Peyer's patch (tissue), 4 donors: ENCODE measurements around the gene TUSC1. TPM values are rescaled to one million over a fixed set of nuclear protein-coding genes. Genes with fewer than 3 reads are reported as not detected.

Experiments used
- DNase-seq, 3 donors: peaks; one replicate each; pipeline ENCODE4 v3.0.0-alpha.2; 2017 to 2019
- H3K27ac ChIP-seq, 4 donors: fragments of 200-600 bp; sonication (generic); one replicate each; pipeline ENCODE4 v1.5.1; 2016 to 2019
- H3K27me3 ChIP-seq, 2 donors: fragments of 200-600 bp; sonication (generic); one replicate each; pipeline ENCODE4 v1.5.1; 2019
- H3K36me3 ChIP-seq, 3 donors: fragments of 200-600 bp; sonication (generic); one replicate each; pipeline ENCODE4 v1.5.1; 2016 to 2019
- H3K4me1 ChIP-seq, 4 donors: fragments of 200-600 bp; sonication (generic); one replicate each; pipeline ENCODE4 v1.5.1; 2016 to 2019
- H3K4me3 ChIP-seq, 4 donors: fragments of 200-600 bp; sonication (generic); 1 replicate in 3 of 4; 2 replicates in 1 of 4; pipeline ENCODE4 v1.5.1; 2016 to 2019; ENCODE audit warnings: mild to moderate bottlenecking in 1 of 4
- H3K9me3 ChIP-seq, 4 donors: fragments of 200-600 bp; sonication (generic); one replicate each; pipeline ENCODE4 v1.5.1; 2016 to 2019; ENCODE audit warnings: mild to moderate bottlenecking in 1 of 4
- POLR2A ChIP-seq, 2 donors: fragments of 450-650 bp; IDR thresholded peaks; one replicate each; pipeline ENCODE4 v1.5.1; 2017; ENCODE audit warnings: antibody characterized with exemption in 2 of 2, mild to moderate bottlenecking in 2 of 2, moderate library complexity in 2 of 2
- total RNA-seq, 4 donors: library from RNA; depleted of rRNA; stranded (reverse); fragments of >200 nt; gene quantifications; one replicate each; pipeline ENCODE4 v1.1.0, GENCODE V29; 2016
- TF ChIP-seq, protein P1 (sequence below), 6 experiments: fragments of 450-650 bp in 4 of 6; fragments of 200-600 bp in 2 of 6; sonication (generic) in 1 of 6; IDR thresholded peaks; one replicate each; pipeline ENCODE4 v1.5.1; 2017 to 2019; ENCODE audit warnings: antibody characterized with exemption in 6 of 6, mild to moderate bottlenecking in 3 of 6, moderate library complexity in 1 of 6

Gene TUSC1
- total RNA-seq, 4 donors from 2014 or later: 3.3 to 16.1 (median 13.4) TPM

DNA sequence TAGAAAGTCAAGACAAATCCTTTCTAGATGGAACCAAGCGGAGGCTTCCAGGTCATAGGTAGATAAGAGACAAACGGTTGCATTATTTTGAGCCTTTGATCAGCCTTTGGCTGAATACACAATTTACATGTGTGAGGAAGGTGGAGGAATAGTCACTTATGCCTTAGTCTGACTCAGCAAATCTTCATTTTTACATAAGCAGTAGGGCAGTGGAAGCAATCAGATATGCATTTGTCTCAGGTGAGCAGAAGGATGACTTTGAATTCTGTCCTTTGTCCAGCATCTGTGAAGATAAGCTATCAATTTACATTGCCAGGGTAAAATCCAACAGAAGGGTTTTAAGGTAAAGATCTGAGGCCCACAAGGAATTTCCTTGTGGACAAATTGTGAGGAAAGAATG lies 23.8 kb downstream of the TUSC1 start:
- DNase-seq: no peak
- TF ChIP-seq, protein P1, sequence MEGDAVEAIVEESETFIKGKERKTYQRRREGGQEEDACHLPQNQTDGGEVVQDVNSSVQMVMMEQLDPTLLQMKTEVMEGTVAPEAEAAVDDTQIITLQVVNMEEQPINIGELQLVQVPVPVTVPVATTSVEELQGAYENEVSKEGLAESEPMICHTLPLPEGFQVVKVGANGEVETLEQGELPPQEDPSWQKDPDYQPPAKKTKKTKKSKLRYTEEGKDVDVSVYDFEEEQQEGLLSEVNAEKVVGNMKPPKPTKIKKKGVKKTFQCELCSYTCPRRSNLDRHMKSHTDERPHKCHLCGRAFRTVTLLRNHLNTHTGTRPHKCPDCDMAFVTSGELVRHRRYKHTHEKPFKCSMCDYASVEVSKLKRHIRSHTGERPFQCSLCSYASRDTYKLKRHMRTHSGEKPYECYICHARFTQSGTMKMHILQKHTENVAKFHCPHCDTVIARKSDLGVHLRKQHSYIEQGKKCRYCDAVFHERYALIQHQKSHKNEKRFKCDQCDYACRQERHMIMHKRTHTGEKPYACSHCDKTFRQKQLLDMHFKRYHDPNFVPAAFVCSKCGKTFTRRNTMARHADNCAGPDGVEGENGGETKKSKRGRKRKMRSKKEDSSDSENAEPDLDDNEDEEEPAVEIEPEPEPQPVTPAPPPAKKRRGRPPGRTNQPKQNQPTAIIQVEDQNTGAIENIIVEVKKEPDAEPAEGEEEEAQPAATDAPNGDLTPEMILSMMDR (IDR thresholded peaks at IDR 0.05): no peak
- no peak for TF ChIP-seq POLR2A (IDR thresholded peaks at IDR 0.05)
- Histone ChIP-seq H3K9me3 (no peaks in the 10 kb centered on the region), H3K4me1 (no peaks in the 10 kb centered on the region), H3K27me3 (no peaks in the 10 kb centered on the region), H3K4me3 (no peak overlapping the region), H3K27ac (no peak overlapping the region), H3K36me3 (no peaks in the 10 kb centered on the region)

DNA sequence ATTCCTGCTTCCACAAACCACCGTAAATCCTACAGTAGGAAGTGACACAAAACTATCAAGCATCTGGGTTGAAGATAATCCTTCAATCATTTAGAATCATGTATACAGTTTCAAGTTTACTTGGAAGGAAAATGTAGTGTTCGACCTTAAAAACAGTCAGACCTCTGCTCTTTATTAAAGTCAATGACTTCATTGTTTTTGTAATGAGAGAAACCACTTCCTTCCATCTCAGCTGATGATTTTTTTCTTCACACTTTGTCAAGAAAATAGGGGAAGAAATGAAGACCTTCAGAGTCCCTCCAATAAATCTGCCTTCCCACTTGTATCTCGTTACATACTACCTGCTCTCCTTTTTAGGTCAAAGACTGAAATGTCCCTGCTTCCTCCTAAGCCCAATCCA lies 30.1 kb downstream of the TUSC1 start:
- no peaks in the 10 kb centered on the region for H3K27me3 ChIP-seq
- no peak overlapping the region for H3K27ac ChIP-seq
- no peaks in the 10 kb centered on the region for H3K9me3 ChIP-seq
- no peaks in the 10 kb centered on the region for H3K36me3 ChIP-seq
- no peak for TF ChIP-seq POLR2A (IDR thresholded peaks at IDR 0.05)
- TF ChIP-seq, protein P1 (IDR thresholded peaks at IDR 0.05): no peak
- DNase-seq: no peak
- H3K4me1 ChIP-seq: no peaks in the 10 kb centered on the region
- H3K4me3 ChIP-seq: no peak overlapping the region

DNA sequence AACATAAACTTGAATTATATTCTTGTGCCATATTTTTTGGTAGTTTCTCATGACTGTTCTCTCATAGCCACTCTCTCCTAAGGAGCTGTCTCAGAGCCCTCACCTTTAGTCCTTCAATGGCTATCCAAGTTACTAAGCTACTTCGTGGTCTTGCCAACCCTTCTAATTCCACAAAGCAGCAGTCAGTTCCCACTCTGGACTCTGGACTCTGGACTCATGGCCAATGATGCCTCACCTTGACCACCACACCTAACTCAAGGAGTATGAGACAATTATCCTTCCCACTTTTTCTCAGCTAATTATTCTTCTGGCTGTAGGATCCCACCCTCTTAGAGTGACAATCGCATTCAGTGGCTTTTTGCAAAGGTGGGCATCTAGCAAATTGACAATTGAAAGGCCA lies 42.2 kb downstream of the TUSC1 start:
- Histone ChIP-seq H3K27ac (no peak overlapping the region), H3K4me3 (no peak overlapping the region), H3K4me1 (no peaks in the 10 kb centered on the region), H3K27me3 (no peaks in the 10 kb centered on the region), H3K9me3 (no peaks in the 10 kb centered on the region), H3K36me3 (no peaks in the 10 kb centered on the region)
- no peak for DNase-seq
- TF ChIP-seq POLR2A (IDR thresholded peaks at IDR 0.05): no peak

DNA sequence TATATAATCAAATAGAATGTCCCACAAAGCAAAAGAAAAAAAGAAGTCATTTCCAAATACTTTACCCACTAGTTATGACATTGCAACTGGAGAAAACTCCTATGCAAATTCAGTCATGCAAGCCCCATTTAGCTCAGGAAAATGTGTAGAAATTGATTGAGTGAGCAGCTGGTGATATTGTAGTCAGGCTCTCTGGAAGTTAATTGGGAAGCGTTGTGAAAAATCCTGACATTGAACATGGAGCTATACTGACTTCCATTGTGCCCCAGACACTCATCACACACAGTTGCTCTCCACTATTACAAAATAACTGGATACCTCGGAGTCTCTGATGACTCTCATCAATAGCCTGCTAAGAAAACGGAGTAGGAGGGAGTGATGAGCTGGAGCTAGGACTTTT lies 49.0 kb downstream of the TUSC1 start:
- Histone ChIP-seq H3K4me1 (no peaks in the 10 kb centered on the region), H3K4me3 (no peak overlapping the region), H3K27ac (no peak overlapping the region), H3K9me3 (no peaks in the 10 kb centered on the region), H3K27me3 (no peaks in the 10 kb centered on the region), H3K36me3 (no peaks in the 10 kb centered on the region)
- TF ChIP-seq POLR2A (IDR thresholded peaks at IDR 0.05): no peak
- TF ChIP-seq, protein P1 (IDR thresholded peaks at IDR 0.05): no peak
- no peak for DNase-seq
